Adipocyte (in vitro differentiated cells): Measurements from ENCODE around the gene IMMP2L.

Source experiments
- DNase-seq: peaks from one replicate; pipeline ENCODE4 v3.0.0-alpha.2; 2015; ENCODE audit warnings: low read depth
- H3K27me3 ChIP-seq: replicated peaks from 2 replicates; pipeline ENCODE4 v1.7.0; 2013; ENCODE audit warnings: mild to moderate bottlenecking, low read length, moderate library complexity; ENCODE audit not compliant: control insufficient read depth, insufficient read depth
- H3K36me3 ChIP-seq: 2 replicates; pipeline ENCODE4 v1.7.0; 2013; ENCODE audit warnings: low read length, mild to moderate bottlenecking, moderate library complexity; ENCODE audit not compliant: control insufficient read depth, insufficient read depth, severe bottlenecking
- H3K4me1 ChIP-seq: 2 replicates; pipeline ENCODE4 v1.7.0; 2013; ENCODE audit warnings: mild to moderate bottlenecking, low read length, moderate library complexity; ENCODE audit not compliant: control insufficient read depth, insufficient read depth
- H3K4me3 ChIP-seq: 2 replicates; pipeline ENCODE4 v1.7.0; 2013; ENCODE audit warnings: mild to moderate bottlenecking, low read length, moderate library complexity
- H3K9ac ChIP-seq: 2 replicates; pipeline ENCODE4 v1.7.0; 2013; ENCODE audit warnings: mild to moderate bottlenecking, low read length, moderate library complexity
- H3K9me3 ChIP-seq: 2 replicates; pipeline ENCODE4 v1.7.0; 2013; ENCODE audit warnings: mild to moderate bottlenecking, low read length, moderate library complexity; ENCODE audit not compliant: control insufficient read depth

IMMP2L gene

DNA sequence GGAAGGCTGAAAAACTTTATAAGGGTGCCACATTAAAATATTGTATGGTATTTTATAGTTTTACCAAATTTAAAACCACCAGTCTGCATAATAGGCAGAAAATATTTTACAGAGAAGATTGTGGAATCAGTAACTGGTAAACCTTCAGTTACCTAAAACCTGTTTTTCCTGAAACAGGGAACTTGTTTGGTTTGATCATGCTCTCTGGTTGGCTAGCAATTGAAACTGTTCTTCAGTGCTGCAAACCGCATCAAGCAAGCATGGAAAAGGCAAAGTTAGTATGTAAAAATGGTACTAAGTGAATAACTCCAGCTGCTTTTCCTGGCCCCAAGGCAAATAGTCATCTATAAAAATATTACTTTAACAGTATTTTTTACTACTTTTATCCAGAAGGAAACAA is 788.2 kb downstream of the IMMP2L start:
- peak; percentile 14 for DNase-seq
- no peaks in the 10 kb centered on the region for H3K4me1 ChIP-seq
- no peak overlapping the region for H3K9ac ChIP-seq
- no peak overlapping the region for H3K4me3 ChIP-seq
- no peaks in the 10 kb centered on the region for H3K9me3 ChIP-seq
- no peaks in the 10 kb centered on the region for H3K36me3 ChIP-seq
- H3K27me3 ChIP-seq = no peaks in the 10 kb centered on the region

DNA sequence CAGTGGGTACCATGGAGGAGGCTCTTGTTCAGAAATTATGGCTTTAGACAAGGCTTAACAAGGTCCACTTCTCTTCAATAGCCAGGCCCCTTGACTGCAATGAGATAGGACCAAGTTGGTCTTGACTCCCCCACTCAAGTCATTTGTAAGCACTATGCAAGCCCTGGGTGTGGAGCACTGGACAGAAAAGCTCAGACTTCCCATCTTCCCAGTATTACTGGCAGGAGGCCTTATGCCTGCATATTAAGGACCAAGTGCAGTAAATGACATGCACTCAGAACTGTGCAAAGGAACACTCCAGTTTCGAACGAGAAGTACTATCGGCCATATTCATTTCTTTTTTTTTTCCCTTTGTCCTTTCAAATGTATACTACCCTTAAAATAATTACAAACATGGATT is 789.7 kb downstream of the IMMP2L start:
- DNase-seq = no peak
- Histone ChIP-seq H3K4me3 (no peak overlapping the region), H3K4me1 (no peaks in the 10 kb centered on the region), H3K27me3 (no peaks in the 10 kb centered on the region), H3K9me3 (no peaks in the 10 kb centered on the region), H3K9ac (no peak overlapping the region), H3K36me3 (no peaks in the 10 kb centered on the region)

DNA sequence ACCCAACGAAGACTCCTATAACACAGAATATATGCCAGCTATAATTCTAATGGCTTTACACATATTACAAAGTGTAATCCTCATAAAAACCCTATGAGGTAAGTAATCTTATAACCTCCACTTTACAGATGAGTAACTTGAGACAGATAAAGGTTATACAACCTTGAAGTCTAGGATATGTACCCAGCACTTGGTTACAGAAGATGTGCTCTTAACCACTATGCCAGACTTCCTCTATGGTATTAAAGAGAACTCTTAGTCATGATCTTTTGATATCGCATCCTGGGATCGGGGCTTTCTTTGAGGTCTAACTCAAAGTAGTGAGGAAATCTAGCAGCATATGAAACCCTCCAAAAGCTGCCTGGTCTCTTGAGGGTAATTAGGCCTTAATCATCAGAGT is 790.6 kb downstream of the IMMP2L start:
- Histone ChIP-seq H3K9ac (no peak overlapping the region), H3K4me3 (no peak overlapping the region), H3K27me3 (no peaks in the 10 kb centered on the region), H3K4me1 (no peaks in the 10 kb centered on the region), H3K36me3 (no peaks in the 10 kb centered on the region), H3K9me3 (no peaks in the 10 kb centered on the region)
- DNase-seq = no peak

DNA sequence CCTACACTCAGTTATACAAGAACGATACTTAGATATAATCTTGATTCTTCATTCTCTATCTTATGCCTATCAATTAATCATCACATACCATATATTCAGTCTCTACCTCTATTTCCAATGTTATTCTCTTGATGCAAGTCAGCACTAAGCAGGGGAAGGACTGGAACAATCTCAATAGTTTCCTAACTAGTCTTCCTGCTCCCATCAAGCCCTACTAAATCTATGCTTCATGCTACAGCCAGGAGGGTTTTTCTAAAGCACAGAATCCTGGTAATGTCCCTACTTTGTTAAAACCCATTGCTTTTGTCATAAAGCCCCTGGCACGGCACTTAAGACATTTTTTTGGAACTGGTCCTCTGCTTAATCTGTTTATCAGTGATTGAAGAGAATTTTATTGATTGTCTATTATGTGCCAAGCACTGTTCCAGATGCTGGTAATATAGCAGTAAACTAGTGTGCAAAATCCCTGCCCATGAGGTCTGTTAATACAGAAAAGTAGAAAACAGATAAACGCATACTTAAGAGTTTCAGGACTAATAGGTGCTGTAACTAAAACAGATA is 794.7 kb downstream of the IMMP2L start:
- H3K4me1 ChIP-seq = no peaks in the 10 kb centered on the region
- DNase-seq = no peak
- no peaks in the 10 kb centered on the region for H3K27me3 ChIP-seq
- no peak overlapping the region for H3K4me3 ChIP-seq
- H3K9ac ChIP-seq = no peak overlapping the region
- H3K36me3 ChIP-seq = no peaks in the 10 kb centered on the region
- H3K9me3 ChIP-seq = no peaks in the 10 kb centered on the region

DNA sequence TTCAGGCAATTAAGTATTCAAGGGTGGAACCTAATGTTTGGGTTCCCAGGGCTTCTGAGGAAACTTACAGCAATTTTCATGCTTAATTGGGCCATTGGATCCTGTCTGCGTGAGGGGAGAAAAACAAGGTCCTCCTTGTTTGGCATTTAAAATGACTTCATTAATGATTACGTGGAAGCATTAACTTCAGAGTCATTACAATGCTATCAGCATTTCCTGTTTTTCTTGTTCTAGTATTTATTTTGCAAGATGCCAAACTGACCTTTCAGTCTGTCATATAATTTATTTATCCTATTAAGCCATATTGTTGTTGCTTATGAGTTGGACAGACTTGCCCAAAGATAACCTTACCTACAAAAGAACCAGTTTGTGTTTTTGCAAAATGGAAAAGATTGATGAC is 795.4 kb downstream of the IMMP2L start:
- Histone ChIP-seq H3K4me3 (no peak overlapping the region), H3K4me1 (no peaks in the 10 kb centered on the region), H3K27me3 (no peaks in the 10 kb centered on the region), H3K9me3 (no peaks in the 10 kb centered on the region), H3K9ac (no peak overlapping the region), H3K36me3 (no peaks in the 10 kb centered on the region)
- DNase-seq = no peak

DNA sequence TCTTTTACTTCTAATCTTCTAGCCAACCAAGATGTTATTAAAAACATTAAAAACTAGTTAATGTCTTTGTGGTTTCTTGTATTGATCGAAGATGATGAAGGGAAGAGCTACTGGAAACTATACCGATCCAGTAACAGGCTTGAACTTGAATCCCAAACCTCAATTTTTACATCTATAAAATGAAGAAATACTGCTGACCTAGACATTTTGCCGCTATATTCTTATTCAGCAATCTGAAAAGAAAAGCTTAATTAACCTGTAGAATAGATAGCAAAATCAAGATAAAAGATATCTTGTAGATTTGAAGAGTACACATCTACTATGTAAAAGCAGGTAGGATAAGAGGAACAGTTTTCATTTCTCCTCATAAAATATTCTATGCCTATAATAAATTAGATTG is 797.4 kb downstream of the IMMP2L start:
- H3K9me3 ChIP-seq = no peaks in the 10 kb centered on the region
- no peaks in the 10 kb centered on the region for H3K4me1 ChIP-seq
- no peak overlapping the region for H3K9ac ChIP-seq
- H3K4me3 ChIP-seq = no peak overlapping the region
- no peaks in the 10 kb centered on the region for H3K36me3 ChIP-seq
- DNase-seq = no peak
- no peaks in the 10 kb centered on the region for H3K27me3 ChIP-seq

DNA sequence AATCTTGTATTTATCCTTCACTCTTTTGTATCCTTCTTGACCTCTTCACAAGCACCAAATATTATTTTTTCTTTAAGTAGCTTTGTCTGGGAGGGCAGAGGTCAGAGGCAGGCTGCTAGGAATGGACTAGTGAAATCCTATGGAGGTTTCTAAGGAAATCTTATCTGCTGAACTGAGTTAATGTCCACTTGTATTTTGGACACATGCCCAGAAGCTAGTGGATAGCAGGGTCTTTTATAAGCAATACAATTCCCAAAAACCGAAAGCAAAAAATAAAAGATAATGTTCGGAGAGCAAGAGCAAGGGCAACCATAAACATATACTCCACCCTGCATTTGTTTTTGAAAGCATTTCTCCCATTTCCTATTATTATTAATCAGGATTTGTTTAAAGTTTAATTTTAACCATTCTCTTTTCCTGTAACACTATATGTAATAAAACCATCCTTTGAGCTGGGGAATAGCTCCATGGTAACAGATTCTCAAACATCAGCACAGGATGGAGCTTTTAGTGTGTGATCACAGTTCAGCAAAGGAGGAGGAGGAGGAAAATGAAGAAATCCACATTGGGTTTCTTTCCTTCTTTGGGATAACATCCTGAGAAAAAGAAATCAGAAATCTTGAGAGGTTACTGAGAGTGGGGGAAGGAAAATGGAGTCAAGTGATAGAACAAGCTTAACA is 799.6 kb downstream of the IMMP2L start:
- no peak for DNase-seq
- H3K9ac ChIP-seq = no peak overlapping the region
- peaks cover 2% of the 10 kb centered on the region for H3K4me1 ChIP-seq
- H3K36me3 ChIP-seq = no peaks in the 10 kb centered on the region
- no peaks in the 10 kb centered on the region for H3K27me3 ChIP-seq
- no peaks in the 10 kb centered on the region for H3K9me3 ChIP-seq
- no peak overlapping the region for H3K4me3 ChIP-seq

DNA sequence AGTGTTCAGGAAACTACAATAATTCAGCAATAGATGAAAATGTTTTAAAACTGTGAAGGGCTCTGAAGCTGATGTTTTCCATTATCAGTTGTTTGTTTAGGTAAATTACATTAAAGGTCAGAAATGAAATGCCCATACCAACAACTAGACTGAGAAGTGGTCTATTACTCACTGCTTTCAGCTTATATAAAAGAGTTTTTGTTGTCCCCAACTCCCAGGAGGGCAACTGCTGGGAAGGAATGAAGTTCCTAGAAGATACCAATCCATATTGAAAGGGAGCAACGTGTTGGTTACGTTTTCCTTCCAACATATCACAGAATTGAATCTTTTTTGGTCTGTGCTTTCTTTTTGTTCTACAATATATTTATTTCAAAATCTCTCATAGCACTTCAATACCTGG is 802.0 kb downstream of the IMMP2L start:
- Histone ChIP-seq H3K36me3 (no peaks in the 10 kb centered on the region), H3K4me1 (peaks cover 2% of the 10 kb centered on the region), H3K9ac (no peak overlapping the region), H3K4me3 (no peak overlapping the region), H3K27me3 (no peaks in the 10 kb centered on the region), H3K9me3 (no peaks in the 10 kb centered on the region)
- no peak for DNase-seq

DNA sequence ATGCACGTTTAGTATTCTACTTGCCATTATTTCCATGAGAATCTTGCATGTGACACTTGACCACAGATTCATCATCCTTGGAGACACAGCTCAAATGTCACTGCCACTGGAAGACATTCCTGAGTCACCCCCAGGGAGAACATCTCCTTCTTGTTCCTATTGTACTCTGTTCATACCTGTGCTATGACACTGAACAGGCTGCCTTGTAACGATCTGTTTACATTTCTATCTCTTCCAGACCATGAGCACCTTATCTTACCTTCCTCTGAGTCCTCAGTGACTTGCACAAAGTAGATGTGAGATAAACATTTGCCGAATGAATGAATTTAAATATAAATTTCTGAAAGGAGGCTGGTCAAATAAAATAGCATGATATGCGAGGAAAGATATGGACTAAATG is 803.2 kb downstream of the IMMP2L start:
- no peaks in the 10 kb centered on the region for H3K36me3 ChIP-seq
- H3K27me3 ChIP-seq = no peaks in the 10 kb centered on the region
- DNase-seq = no peak
- no peak overlapping the region for H3K4me3 ChIP-seq
- no peak overlapping the region for H3K9ac ChIP-seq
- no peaks in the 10 kb centered on the region for H3K9me3 ChIP-seq
- peaks cover 2% of the 10 kb centered on the region for H3K4me1 ChIP-seq

DNA sequence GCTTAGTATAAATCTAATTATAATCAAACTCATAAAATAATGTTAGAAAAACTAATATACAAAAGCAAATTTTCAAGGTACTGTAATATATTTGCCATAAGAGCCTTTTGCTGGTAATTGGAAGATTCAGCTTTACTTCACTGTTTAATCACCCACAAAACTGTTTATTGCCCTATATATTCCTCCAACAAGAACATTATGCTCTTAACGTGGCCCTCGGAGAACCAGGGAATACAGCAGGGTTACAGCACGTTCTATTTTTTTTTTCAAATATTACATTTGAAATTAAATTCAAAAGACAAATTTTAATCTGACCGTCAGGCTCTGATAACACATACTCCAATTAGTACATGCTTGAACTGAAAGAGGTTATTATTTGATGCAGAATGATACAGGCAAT is 807.6 kb downstream of the IMMP2L start:
- no peaks in the 10 kb centered on the region for H3K9me3 ChIP-seq
- H3K4me3 ChIP-seq = no peak overlapping the region
- no peaks in the 10 kb centered on the region for H3K36me3 ChIP-seq
- H3K9ac ChIP-seq = no peak overlapping the region
- no peak for DNase-seq
- peaks cover 2% of the 10 kb centered on the region for H3K4me1 ChIP-seq
- no peaks in the 10 kb centered on the region for H3K27me3 ChIP-seq

DNA sequence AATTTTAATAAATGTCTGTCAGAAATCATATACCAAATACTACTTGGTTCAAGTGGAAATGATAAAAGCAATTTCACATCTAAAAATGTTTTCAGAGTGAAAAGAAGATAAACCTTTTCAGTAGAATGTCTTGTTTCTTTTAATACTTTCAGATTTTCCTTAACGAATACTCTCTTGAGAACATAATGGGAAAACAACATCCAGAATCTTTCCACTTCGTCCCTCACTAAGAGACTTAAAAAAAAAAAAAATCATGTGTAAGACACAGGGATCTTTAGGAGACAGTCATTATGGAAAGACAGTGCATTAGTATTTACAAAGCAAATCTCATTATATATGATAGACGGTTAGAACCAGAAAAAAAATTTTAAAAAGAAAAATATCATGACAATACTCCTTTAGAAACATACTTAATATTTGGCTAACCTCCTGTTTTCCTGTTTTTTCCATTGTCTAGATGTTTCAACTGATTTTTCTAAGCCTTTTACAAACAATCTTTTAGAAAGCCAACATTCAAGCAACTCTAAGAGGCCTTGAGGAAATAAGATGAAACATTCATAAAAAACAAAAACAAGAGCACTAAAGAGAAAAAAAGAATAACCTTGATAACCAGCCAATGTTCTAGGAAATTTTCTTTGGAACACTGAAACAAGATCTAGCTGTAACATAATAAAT is 811.2 kb downstream of the IMMP2L start:
- no peaks in the 10 kb centered on the region for H3K36me3 ChIP-seq
- H3K9ac ChIP-seq = no peak overlapping the region
- no peaks in the 10 kb centered on the region for H3K9me3 ChIP-seq
- H3K4me1 ChIP-seq = no peaks in the 10 kb centered on the region
- no peaks in the 10 kb centered on the region for H3K27me3 ChIP-seq
- no peak for DNase-seq
- no peak overlapping the region for H3K4me3 ChIP-seq
